HG02884 (cell line): ENCODE measurements around the gene RHEBL1.

Source experiments
- ATAC-seq: cut with Tn5 transposase; IDR thresholded peaks from one replicate; pipeline ENCODE4 v1.9.1; 2021; ENCODE audit warnings: mild to moderate bottlenecking, moderate library complexity; ENCODE audit not compliant: unreplicated experiment

The RHEBL1 gene

DNA sequence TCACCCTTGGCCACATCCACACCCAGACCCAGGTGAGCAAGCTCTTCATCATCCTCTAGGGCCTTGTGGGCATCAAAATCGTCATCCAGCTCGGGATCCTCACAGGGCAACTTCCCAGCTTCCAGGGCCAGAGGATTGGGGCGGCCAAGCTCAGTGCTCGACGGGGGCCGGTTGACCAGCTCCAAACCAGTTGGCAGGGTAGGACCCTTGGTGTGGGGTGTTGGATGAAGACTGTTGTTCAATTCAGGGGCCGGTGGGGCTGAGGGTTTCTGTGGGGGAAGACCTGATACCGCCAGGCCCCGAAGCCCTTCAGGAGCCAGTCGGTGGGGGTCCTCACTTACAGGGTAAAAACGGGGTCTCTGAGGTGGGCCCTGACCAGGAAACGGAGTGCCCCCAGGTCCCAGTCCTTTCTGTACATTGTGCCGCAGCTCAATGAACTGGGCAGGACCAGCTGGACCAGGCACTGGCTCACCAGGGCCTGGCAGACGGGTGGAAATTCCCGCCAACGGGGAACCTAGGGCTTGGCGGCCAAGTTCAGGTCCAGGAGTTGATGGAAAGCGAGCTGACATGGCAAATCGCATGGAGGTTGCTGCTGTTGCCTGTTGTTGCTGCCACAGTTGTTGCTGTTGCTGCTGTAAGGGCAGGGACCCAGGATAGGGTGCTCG is 31.4 kb downstream of the RHEBL1 start:
- no peak for ATAC-seq

DNA sequence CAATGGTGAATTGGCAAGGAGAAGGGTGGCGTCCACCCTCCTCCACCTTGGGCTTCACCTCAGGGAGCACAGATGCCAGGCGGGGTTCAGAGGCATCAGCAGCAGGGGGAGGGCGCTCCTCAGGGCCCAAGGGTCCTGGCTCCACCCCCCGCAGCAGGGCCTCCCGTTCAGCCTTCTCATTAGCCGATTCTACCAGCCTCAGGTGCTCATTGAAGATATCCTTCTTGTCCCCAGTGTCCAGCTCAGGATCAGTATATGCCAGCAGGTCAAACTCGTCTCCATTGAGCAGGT is 31.9 kb downstream of the RHEBL1 start:
- ATAC-seq: no peak

DNA sequence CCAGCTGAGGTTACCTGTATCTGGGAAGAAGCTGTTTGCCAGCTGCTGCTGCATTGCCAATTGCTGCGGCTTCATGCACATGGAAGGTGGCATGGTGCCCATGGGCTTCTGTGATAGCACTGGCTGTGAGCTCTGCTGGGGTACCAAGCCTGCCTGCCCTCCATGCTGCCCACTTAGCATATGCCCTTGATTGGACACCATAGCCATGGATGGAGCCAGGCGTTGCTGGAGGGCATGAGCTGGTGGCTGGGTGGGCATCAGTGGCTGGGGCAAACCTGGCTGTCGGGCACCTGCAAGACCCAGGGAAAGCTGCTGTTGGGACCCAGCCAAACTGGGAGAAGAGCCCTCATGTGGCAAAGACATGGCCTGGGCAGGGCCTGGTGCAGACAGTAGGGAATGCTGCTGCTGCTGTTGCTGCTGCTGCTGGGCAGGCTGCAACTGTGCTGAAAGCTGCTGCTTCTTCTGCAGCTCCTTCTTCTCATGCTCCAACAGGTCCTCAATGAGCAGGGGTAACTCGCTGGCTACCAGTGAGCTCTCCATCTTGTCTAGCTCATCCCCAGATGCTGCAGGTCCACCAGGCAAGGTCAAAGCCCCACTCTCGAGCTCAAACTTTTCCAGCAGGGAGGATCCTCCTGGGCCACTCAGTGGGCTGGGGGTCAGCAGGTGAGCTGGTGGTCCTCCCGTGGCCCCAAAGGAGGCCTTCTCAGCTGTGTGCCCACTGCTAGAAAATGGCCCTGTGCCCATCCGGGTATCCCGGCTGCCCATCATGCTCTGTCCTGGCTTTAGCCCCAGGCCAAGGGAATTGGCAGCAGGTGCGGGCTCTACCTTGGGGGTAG is 32.5 kb downstream of the RHEBL1 start:
- ATAC-seq: no peak

DNA sequence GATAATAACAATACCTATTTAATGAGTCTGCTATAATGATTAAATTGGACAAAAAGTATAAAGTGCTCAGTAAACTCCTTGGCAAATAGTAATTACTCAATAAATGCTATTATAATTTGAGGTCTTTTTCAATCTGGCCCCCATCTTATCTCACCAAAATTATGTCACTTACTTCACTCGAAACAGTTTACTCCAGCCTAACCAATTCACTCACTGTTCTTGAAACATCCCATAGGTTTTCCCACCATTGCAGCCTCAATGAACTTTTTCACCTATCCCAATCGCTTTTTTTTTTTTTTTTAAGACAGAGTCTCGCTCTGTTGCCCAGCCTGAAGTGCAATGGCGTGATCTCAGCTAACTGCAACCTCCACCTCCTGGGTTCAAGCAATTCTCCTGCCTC is 33.8 kb downstream of the RHEBL1 start:
- no peak for ATAC-seq

DNA sequence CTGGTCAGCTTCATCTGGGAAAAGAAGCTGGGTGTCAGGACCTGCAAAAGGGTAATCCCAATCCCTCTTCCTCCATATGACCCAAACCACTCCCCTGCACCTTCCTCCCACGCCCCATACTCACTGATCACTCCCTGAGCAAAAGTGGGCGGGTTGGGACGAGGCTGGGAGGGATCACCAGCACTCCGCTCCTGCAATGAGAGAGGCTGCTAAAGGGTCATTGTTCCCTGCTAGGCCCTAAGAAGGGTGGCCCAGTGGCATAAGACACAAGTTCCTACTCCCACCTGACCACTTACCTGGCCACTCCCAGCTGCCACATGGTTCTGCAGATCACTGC is 35.5 kb downstream of the RHEBL1 start:
- no peak for ATAC-seq

DNA sequence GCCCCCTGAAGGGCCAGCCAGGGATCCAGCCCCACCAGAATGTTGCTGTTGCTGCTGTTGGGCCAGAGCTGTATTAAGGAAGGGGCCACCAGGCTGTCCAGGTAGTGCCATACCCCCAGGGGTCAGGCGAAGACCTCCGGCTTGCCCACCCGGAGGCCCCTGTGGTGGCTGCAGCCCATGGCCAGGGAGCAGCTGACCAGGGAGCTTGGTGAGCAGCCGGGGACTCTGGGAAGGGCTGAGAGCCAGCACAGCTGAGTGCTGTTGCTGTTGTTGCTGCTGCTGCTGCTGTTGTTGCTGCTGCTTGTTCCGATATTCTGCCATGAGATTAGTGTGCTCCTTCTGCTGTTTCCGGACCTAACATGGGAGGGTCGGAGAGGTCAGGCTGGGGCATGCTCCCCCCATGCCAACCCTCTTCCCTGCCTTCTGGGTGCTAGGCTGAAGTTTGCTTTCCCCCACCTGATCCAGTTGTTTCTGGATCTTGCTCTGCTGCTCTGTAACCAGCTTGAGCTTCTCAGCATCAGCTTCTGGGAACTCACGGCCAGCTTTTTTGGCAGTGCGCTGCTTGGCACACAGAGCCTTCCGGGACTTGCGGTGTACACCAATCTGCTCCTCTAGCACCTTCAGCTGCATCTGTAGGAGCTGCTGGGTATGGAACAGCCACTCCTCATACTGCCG is 36.0 kb downstream of the RHEBL1 start:
- ATAC-seq: no peak

DNA sequence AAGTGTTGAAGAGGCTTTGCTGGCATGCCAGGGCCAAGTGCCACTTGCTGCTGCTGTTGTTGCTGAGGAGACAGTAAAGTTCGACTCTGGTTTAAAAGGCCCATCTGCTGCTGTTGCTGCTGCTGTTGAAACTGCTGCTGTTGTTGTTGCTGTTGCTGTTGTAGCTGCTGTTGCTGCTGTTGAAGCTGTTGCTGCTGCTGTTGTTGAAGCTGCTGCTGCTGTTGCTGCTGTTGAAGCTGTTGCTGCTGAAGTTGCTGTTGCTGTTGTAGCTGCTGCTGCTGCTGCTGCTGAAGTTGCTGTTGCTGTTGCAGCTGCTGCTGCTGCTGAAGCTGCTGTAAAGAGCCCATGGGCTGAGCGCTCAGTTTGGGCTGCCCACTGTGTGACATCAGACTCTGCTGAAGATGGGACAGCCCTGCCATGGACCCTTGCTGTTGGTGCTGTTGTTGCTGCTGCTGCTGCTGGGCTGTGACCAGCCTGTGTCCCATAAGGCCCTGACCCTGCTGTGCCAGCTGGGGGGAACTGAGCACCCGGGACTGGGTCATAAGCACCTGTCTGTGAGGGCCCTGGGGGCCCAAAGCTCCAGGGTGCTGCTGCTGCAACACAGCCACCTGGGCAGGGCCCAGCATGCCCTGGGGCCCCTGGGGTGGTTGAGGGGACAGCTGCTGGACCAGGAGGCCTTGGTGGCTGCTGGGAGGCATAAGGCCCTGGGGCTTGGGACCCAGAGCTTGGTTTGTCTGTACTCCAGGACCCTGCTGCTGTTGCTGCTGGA is 36.9 kb downstream of the RHEBL1 start:
- no peak for ATAC-seq

DNA sequence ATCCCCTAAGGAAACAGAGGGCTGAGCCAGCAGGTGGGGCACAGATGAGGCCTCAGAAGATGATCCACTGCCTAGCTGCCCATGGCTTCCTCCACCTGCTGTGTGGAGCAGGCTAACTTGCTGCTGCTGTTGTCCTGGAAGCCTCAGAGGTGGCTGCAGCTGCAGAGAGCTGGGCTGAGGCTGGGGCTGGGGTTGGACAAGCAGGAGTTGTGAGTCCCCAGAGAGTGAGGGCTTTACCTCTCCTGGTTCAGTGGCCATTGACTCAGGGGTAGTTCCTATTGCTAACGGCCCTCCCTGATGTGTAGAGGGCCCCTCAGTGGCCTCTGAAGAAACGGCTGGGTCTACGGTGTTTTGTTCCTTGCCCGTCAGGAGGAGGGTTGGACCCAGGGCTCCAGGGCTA is 37.5 kb downstream of the RHEBL1 start:
- ATAC-seq: no peak

DNA sequence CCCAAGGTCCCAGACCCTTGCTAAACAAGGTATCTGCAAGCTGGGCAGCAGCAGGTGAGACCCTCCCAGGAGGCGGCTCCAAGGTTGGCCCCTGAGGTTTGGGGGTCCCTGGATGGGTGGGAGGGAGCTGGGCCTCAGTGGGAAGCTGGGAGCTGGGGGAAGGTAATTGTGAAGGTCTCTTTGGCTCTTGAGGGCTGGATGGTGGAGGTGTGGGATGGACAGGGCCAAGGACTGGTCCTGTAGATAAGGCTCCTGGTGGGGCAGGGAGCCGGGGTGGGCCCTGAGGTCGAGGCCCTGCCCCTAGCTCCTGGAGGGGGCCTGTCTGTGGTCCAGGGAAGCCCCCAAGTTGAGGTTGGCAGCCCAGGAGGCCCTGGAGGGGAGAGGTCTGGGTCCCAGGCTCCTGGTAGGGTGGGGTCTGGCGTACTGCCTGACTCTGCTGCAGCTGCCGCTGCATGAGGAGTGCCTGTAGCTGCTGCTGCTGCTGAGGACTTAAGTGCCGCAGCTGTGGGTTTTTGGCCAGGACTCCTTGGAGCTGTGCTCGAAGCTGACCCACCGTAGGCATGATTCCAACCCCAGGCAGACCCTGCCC is 38.1 kb downstream of the RHEBL1 start:
- ATAC-seq: no peak

DNA sequence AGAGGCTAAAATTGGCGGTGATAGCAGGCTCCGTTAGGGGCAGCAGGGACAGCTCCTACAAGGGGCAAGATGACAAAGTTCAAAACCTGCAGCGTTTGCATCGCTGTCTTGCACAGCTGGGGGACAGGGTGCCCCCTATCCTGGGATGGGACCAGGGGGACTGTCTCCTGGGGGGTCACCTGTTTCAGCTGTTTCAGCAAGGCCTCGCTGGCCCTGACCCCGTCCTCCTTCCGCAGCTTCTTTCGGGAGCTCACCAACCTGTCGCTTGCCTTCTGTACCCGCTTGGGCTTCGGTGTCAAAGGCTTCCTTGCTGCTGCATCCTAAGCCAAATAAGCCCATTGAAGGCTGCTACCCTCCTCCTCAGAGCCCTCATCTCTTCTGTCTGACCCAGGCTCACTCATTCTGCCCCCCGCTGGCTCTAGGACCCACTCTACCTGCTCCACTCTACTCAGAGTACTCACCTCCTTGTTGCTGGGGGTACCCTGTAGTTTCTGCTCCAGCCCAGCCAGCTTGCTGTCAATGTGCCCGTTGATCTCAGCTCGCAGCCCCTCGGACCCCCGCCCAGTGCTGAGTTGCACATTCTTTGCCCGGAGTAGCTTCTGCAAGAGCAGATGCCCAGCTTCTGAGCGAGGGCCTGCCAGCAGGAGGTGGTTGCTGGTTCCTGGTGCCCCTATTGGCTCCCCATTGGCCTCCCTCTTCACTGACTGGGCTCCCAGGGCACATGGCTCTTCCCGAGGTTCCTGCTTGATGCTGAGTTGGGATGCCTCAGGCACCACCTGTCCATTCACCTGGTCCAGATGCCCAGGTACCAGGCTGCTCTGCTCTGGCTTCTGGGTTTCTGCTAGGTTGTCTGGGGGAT is 38.8 kb downstream of the RHEBL1 start:
- ATAC-seq: no peak

DNA sequence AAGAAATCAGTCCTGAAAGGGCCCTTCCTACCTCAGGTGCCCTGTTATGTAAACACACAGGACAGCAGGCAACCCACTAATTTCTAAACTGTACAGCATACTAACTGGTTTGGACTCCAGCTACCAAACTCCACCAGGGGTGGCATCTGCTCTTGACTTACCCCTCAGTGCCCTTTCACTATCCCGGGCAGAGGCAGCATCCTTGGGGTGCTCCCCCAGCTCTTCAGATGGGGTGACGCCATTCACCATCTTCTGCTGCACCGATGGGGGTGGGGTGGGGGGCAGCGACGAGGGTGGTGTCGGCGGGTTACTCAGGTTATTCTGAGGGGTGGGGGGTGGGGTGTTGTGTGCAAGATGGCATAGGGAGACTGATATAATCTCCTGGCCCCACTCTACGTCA is 39.7 kb downstream of the RHEBL1 start:
- ATAC-seq: no peak

DNA sequence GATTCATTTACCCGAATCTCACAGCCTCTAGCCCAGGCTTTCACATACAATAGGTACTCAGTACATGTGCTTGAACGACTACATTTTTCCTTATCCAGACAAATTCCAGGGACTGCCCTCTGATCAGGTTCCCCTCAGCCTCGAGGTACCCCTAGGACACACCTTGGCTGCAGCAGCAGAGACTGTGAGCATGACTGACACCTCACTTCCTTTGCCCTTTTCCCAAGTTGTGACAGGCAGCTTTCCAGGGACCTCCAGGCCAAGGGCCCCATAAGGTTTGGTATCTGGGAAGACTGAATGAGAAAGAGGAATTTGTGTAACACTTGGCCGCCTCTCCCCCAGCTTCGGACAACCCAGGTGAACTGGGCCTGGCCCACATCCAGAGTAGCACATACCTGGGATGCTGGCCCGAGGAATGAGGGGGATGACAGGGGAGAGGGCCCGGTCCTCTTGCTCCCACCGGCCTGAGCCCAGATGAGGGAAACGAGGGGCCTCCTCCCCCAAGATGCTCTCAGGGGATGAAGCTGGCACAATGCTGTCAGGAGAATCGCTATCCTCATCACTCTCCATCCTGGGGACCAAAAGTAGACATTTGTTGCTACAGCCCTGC is 41.0 kb downstream of the RHEBL1 start:
- ATAC-seq: no peak

DNA sequence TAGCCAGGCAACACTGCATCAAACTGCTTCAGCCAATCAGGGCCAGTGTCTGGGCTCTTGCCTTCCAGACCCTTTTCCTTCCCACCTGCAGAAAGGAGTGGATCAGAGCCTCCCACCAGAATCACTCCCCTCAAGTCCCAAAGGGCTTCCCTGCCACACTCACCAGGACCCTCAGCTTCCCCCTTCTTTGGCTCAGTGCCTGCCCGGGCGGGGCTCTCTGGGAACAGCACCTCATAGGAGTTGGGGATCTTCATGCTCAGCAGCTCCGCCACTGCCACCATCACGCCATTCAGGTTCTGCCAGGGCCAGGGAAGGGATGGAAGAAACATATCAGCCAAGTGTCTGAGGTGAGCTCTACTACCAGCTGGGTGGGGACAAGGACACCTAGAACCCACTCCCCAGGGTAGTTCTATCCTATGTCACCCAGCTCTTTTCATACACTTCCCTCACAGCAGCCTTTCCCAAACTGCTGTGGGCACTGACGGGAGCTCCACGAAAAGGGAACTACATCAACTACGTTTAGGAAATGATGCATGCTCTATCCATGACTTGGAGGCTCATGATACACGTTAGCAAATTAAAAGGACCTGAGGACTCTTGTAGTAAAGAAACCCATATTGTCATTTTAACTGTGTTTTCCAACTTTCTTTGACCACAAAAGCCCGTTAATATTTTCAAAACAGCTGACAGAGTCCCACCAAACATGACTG is 41.8 kb downstream of the RHEBL1 start:
- ATAC-seq: no peak

DNA sequence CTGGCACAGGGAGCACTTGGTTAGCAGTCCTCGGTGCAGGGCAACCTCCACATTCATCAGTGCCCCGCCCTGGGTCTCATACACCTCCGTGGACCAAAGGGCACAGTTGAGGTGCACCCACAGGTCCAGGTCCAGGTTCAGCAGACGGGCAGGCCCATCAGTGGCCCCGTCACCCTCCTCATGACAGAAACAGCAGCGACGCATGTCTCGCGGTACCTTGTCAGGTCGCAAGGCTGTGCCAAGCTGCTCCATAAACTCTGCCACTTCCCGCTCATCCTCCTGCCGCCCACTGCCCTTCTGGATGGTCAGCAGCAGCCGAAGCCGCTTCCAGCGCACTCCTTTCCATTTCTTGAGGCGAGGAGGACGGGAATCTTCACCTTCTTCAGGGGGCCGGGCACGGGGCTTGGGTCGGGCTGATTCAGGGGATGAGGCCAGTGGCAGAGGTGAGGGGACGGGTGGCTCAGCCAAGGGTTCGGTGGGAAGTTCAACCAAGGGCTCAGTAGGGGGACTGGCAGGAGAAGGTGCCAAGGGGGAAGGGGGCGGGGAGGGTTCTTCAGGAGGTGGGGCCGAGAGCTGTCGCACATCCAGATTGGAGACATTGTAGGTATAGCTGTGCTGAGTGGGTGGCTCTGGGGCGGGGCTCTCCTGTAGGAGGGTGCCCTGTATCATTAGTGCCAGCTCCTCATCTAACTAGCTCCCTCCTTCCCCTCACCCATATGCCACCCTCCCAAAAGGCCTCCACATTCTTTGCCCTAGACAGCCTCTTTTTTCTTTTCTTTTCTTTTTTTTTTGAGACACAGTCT is 42.9 kb downstream of the RHEBL1 start:
- ATAC-seq: no peak

DNA sequence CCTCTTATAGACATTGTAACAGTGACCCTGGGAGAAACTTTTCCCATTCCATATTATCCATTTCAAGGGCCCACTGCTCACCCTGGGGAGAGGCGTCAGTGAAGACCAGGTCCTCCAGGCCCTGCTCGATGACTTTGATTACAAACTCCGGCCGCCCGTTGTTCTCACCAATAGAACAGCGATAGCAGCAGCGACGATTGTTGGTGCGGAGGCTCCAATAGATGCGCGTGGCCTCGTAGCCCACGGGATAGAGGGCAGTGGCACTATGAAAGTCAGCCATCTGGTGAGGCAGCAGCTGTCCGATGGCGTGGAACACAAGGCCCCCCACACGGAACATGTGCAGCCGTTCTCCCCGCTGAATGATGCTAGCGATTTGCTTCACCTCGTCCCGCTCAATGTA is 43.7 kb downstream of the RHEBL1 start:
- no peak for ATAC-seq

DNA sequence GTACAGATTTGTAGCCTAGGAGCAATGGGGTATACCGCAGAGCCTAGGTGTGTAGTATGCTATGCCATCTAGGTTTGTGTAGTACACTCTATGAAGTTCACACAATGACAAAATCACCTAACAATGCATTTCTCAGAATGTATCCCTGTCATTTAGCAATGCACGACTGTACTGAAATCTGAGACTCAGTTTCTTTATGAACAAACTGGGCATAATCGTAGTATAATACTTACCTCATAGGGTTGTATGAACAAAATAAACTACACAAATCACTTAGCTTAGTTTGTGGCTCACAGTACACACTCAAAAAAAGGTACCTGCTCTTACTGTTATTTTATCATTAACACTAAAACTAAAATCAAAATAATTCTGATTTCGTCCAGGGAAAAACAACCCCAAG is 44.3 kb downstream of the RHEBL1 start:
- ATAC-seq: no peak

DNA sequence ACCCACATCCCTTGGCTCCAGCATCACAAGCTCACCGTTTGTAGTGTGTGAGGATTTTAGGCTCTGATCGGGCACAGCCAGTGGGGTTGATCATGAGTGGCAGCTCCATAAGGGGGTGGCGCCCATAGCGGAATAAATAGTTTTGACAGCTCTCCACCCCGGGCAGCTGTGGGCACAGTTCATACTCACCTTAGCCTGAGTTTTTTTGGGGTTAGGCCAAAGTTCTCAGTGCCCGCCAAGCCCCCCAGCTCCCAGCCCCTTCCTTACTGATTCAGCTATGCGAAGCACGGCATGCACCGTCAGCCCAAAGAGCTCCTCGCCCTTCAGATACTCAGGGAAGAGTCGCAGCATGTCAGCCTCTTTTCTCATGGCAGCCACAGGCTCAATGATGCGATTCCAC is 45.2 kb downstream of the RHEBL1 start:
- ATAC-seq: no peak

DNA sequence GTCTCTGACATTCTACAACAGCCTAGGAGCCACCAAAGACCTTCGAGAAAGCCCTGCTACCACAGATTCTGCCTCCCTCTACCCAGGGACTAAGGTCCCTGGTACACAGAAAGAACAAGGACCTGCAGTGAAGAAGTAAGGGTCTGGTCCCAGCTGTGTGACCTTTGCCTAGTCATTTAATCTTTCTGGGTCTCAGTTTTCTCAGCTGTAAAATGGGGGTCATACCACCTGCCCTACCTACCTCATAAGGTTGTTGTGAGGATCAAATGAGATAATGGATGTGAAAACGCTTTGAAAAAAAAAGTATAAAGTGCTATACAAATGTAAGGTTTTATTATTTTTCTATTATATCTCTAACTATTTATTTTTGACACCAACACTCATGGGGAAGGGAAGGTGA is 46.0 kb downstream of the RHEBL1 start:
- no peak for ATAC-seq
